Neural cell (in vitro differentiated cells): ENCODE data around the gene ANKRD40CL. TPM values are rescaled to one million over a fixed set of nuclear protein-coding genes. Genes with fewer than 3 reads are reported as not detected.

Experiments used
- polyA plus RNA-seq: library from polyadenylated mRNA; depleted of rRNA; stranded (reverse); fragments of >200 nt; gene quantifications from 2 replicates; pipeline ENCODE4 v1.2.3, GENCODE V29; 2014
- small RNA-seq, 3 experiments: library from RNA; depleted of rRNA; stranded (forward); fragments of <200 nt; gene quantifications; one replicate each; pipeline ENCODE3, GENCODE V24; 2012

The ANKRD40CL gene
- polyA plus RNA-seq, 1 donor from 2014 or later, result not detected

Small RNA genes within 50 kb of the gene (small RNA-seq; reads per million reads assigned to genes)
- gene AC005921.1 (0 reads per million in 3 experiments), gene MIR8059 (0 reads per million in 3 experiments)

Other genes with a start within 250 kb of the ANKRD40CL start
- gene EPN3, start 234.8 kb downstream of the ANKRD40CL start, polyA plus RNA-seq, result not detected in 2 replicates
- gene SPATA20, start 220.3 kb downstream of the ANKRD40CL start, polyA plus RNA-seq, result 48.1 and 53.5 TPM in 2 replicates
- 10.9 and 11.0 TPM in 2 replicates for gene CACNA1G, start 206.8 kb downstream of the ANKRD40CL start, polyA plus RNA-seq
- 0.08 TPM in 1 of 2 replicates, not detected in the other for gene ABCC3, start 132.6 kb downstream of the ANKRD40CL start, polyA plus RNA-seq
- 15.2 and 16.1 TPM in 2 replicates for gene ANKRD40, start 59.6 kb downstream of the ANKRD40CL start, polyA plus RNA-seq
- gene LUC7L3, start 47.9 kb downstream of the ANKRD40CL start, polyA plus RNA-seq, result 634 and 677 TPM in 2 replicates
- gene WFIKKN2, start 68.1 kb upstream of the ANKRD40CL start, polyA plus RNA-seq, result not detected in 2 replicates
- 8.0 and 8.9 TPM in 2 replicates for gene TOB1, start 98.8 kb upstream of the ANKRD40CL start, polyA plus RNA-seq